Stomach (tissue), 9 donors: ENCODE data around the gene SLC35B2. TPM values are rescaled to one million over a fixed set of nuclear protein-coding genes. Genes with fewer than 3 reads are reported as not detected.

Experiments
- DNase-seq, 2 donors: peaks; one replicate each; pipeline versions ENCODE4 v3.0.0 to v3.0.0-alpha.2; 2013 to 2019
- H3K27ac ChIP-seq, 5 donors: fragments of 200-600 bp in 4 of 5; sonication (generic) in 4 of 5; one replicate each; pipeline ENCODE4 v1.5.1; 2013 to 2019; ENCODE audit warnings: mild to moderate bottlenecking in 1 of 5, moderate library complexity in 1 of 5
- H3K27me3 ChIP-seq, 3 donors: fragments of 200-600 bp; sonication (generic); one replicate each; pipeline ENCODE4 v1.5.1; 2017 to 2019; ENCODE audit warnings: mixed run types in 1 of 3
- H3K36me3 ChIP-seq, 4 donors: fragments of 200-600 bp; sonication (generic); 1 replicate in 3 of 4; 2 replicates in 1 of 4; pipeline ENCODE4 v1.5.1; 2016 to 2019
- H3K4me1 ChIP-seq, 4 donors: fragments of 200-600 bp; sonication (generic); one replicate each; pipeline ENCODE4 v1.5.1; 2016 to 2019
- H3K4me3 ChIP-seq, 4 donors: fragments of 200-600 bp; sonication (generic) in 3 of 4; one replicate each; pipeline ENCODE4 v1.5.1; 2016 to 2019; ENCODE audit warnings: mild to moderate bottlenecking in 1 of 4
- H3K9me3 ChIP-seq, 4 donors: fragments of 200-600 bp; sonication (generic); one replicate each; pipeline ENCODE4 v1.5.1; 2016 to 2019
- EP300 ChIP-seq: sonication (generic); formaldehyde crosslinking; IDR thresholded peaks from one replicate; pipeline ENCODE4 v1.6.1; 2017; ENCODE audit warnings: antibody characterized with exemption
- POLR2A ChIP-seq, 4 donors: fragments of 450-650 bp; IDR thresholded peaks; one replicate each; pipeline ENCODE4 v1.6.1; 2016; ENCODE audit warnings: antibody characterized with exemption in 4 of 4, control low read depth in 2 of 4, mild to moderate bottlenecking in 1 of 4, moderate library complexity in 1 of 4
- POLR2AphosphoS5 ChIP-seq, 3 donors: sonication (generic); formaldehyde crosslinking; IDR thresholded peaks; one replicate each; pipeline ENCODE4 v1.6.1; 2016; ENCODE audit warnings: antibody characterized with exemption in 3 of 3
- WGBS, 5 donors: extraction: QIAGEN DNeasy Blood & Tissue Kit in 3 of 5; methylation state at CpG; one replicate each; pipeline versions ENCODE4 v1.1.5 to v1.1.7; 2013 to 2018; 5-methylcytosine and 5-hydroxymethylcytosine counted together
- intact Hi-C: fragments of 100-400 bp; cut with DNase I; formaldehyde crosslinking; loops from one replicate; pipeline ENCODE4 v1.15.1; 2023; ENCODE audit warnings: low total_unique reads
- polyA plus RNA-seq, 3 donors: library from polyadenylated mRNA; stranded (reverse); fragments of 200-250 nt; gene quantifications; one replicate each; pipeline ENCODE4 v1.2.3, GENCODE V29; 2013
- total RNA-seq, 5 donors: library from RNA; depleted of rRNA; stranded (reverse); fragments of >200 nt; gene quantifications; one replicate each; pipeline versions ENCODE4 v1.1.0 to v1.2.3, GENCODE V29; 2014 to 2016
- TF ChIP-seq, protein P1 (sequence below), 7 experiments: fragments of 450-650 bp in 4 of 7; fragments of 200-600 bp in 3 of 7; sonication (generic) in 3 of 7; IDR thresholded peaks; one replicate each; pipeline ENCODE4 v1.5.1; 2016 to 2019; ENCODE audit warnings: antibody characterized with exemption in 7 of 7, control low read depth in 2 of 7, mild to moderate bottlenecking in 1 of 7
- donor health status: healthy with polysubstance abuse.
- donor health status: Bipolar disorder and iron deficiency.
- donor health status: healthy.

Gene SLC35B2
- total and polyA plus RNA-seq, 8 donors = 1.4 to 60.1 (median 16.9) TPM

DNA sequence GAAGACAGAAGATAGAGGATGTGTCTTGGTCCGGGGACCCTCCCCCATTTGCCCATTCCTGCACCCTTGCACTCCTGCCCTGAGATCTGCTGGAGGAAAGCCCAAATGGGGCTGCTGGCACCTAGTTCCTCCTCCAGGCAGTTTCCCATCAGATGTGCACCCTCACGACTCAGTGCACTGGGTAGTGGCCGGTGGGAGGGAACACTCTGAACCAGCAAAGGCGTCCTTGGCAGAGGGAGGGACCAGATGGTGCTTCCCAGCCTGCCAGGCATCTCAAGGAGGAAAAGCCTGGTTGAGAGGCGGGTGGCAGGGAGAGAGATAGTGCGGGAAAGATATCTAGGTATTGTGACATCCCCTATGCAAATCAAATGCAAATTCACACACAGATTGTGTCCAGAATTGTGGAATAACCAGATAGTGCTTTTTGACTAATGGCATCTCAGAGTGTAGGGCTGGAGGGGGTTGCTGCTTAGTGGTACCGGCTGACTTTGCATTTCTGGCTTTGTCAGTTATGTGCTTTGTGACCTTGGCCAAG, 32.5 kb upstream of the SLC35B2 start:
- H3K4me3 ChIP-seq = no peak overlapping the region
- 40 to 45% (median 45%) methylated on average over 7 of the region's 7 CpGs for WGBS, 5 donors
- no peak for DNase-seq
- H3K9me3 ChIP-seq = no peaks in the 10 kb centered on the region
- no peaks in the 10 kb centered on the region for H3K4me1 ChIP-seq
- H3K36me3 ChIP-seq = no peaks in the 10 kb centered on the region
- intact Hi-C loops = no loop called here
- peaks cover 0 to 98% (median 71%) of the 10 kb centered on the region in 3 donors for H3K27me3 ChIP-seq
- no peak overlapping the region for H3K27ac ChIP-seq
- TF ChIP-seq POLR2A (IDR thresholded peaks at IDR 0.05) (no peak), POLR2AphosphoS5 (IDR thresholded peaks at IDR 0.05) (no peak), EP300 (no peak)
- TF ChIP-seq, protein P1, sequence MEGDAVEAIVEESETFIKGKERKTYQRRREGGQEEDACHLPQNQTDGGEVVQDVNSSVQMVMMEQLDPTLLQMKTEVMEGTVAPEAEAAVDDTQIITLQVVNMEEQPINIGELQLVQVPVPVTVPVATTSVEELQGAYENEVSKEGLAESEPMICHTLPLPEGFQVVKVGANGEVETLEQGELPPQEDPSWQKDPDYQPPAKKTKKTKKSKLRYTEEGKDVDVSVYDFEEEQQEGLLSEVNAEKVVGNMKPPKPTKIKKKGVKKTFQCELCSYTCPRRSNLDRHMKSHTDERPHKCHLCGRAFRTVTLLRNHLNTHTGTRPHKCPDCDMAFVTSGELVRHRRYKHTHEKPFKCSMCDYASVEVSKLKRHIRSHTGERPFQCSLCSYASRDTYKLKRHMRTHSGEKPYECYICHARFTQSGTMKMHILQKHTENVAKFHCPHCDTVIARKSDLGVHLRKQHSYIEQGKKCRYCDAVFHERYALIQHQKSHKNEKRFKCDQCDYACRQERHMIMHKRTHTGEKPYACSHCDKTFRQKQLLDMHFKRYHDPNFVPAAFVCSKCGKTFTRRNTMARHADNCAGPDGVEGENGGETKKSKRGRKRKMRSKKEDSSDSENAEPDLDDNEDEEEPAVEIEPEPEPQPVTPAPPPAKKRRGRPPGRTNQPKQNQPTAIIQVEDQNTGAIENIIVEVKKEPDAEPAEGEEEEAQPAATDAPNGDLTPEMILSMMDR (IDR thresholded peaks at IDR 0.05) = no peak

DNA sequence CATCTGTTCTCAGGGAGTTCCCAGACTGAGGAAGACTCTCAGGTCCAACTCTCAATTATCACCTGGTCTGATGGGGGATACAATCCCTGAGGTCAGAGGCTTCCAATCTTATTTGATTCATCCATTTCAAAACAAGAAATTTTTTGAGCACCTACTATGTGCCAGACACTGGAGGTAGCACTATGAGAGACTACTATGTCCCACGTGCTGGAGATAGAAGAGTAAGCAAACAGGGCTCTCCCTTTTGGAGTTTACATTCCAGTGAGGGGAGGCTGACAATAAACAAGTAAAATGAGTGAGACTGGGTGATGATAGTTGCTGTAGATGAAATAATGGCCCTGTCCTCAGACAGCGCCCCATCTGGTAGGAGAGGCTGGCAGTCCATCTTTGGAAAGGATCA, 29.4 kb upstream of the SLC35B2 start:
- no peaks in the 10 kb centered on the region for H3K9me3 ChIP-seq
- TF ChIP-seq POLR2AphosphoS5 (IDR thresholded peaks at IDR 0.05) (no peak), EP300 (no peak), POLR2A (IDR thresholded peaks at IDR 0.05) (no peak)
- TF ChIP-seq, protein P1 (IDR thresholded peaks at IDR 0.05) = no peak
- DNase-seq = no peak
- WGBS, 5 donors = 34 to 57% (median 52%) methylated on average over 2 of the region's 2 CpGs
- intact Hi-C loops = no loop called here
- H3K4me1 ChIP-seq = no peaks in the 10 kb centered on the region
- H3K27me3 ChIP-seq = peaks cover 0 to 92% (median 49%) of the 10 kb centered on the region in 3 donors
- no peaks in the 10 kb centered on the region for H3K36me3 ChIP-seq
- no peak overlapping the region for H3K4me3 ChIP-seq
- H3K27ac ChIP-seq = no peak overlapping the region

DNA sequence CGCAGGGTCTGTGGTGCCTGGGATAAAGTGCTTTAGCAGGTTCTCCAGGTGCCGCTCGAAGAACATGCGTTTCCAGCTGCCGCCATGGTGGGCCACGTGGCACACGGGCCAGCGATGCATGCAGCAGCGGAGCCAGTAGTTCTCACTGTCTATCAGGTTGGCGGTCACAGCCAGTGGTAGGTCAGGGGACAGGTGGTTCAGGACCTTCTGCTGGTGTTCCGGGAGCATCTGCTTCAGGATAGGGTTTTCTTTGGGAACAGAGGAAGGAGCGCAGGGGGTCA, 28.9 kb upstream of the SLC35B2 start:
- 85 to 96% (median 89%) methylated on average over 5 to 12 of the region's 12 CpGs for WGBS, 5 donors
- Histone ChIP-seq H3K4me1 (no peaks in the 10 kb centered on the region), H3K36me3 (no peaks in the 10 kb centered on the region), H3K27me3 (peaks cover 0 to 87% (median 43%) of the 10 kb centered on the region in 3 donors), H3K27ac (no peak overlapping the region), H3K9me3 (no peaks in the 10 kb centered on the region), H3K4me3 (no peak overlapping the region)
- intact Hi-C loops = no loop called here
- no peak for TF ChIP-seq POLR2AphosphoS5 (IDR thresholded peaks at IDR 0.05)
- DNase-seq = no peak

DNA sequence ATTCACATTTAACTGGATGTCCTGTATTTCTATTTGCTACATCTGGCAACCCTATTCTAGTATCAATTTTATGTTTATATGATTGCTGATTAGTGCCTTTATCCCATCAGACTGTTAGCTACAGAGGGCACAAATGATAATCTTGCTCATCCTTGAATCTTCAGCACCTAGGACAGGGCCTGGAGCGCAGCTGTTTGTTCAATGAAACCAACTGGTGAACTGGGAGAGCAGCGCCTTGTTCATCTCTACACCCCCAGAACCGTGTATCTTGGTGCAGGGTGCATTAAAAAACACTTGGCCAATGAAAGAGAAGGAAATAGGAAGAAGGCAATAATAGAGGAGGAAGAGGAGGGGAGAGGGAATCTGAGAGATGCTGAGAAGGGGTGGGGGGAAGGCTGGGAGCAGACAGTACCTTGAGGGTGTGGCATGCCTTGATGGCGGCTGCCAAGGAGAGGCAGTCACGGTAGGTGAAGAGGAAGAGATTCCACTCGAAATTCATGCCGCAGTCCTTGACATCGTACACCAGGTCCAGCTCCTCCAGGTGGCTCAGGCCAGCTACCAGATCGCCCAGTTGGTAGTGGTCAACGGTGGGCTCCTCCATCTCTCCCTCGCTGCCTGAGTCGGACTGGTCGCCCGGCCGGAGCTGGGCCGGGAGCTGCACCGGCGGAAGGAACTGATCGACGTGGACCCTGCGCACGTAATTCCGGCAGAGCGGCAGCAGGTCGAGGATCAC, 28.4 kb upstream of the SLC35B2 start:
- no peak for TF ChIP-seq EP300
- TF ChIP-seq POLR2AphosphoS5 (IDR thresholded peaks at IDR 0.05) = no peak
- TF ChIP-seq, protein P1 (IDR thresholded peaks at IDR 0.05) = no peak
- no peak for TF ChIP-seq POLR2A (IDR thresholded peaks at IDR 0.05)
- intact Hi-C loops = no loop called here
- peaks cover 0 to 82% (median 40%) of the 10 kb centered on the region in 3 donors for H3K27me3 ChIP-seq
- H3K4me3 ChIP-seq = no peak overlapping the region
- H3K27ac ChIP-seq = no peak overlapping the region
- H3K4me1 ChIP-seq = no peaks in the 10 kb centered on the region
- no peak for DNase-seq
- H3K36me3 ChIP-seq = no peaks in the 10 kb centered on the region
- WGBS, 5 donors = 70 to 79% (median 73%) methylated on average over 25 of the region's 25 CpGs
- H3K9me3 ChIP-seq = no peaks in the 10 kb centered on the region

DNA sequence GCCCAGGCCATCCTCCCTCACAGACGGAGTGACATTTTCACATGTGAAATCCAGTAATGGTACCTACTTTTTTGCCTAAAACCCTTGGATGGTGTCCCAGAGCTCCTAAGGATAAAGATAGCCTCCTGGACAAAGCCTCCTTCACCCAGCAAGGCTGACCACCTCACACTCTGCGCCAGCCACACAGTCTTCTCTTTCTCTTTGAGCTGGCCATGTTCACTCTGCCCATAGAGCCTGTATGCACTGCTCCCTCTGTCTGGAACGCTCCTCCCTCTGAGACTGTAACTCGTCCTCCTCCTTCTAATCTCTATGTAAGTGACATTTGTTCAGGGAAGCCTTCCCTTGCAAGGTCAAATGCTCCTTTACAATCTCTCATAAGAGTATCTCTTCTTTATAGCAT, 27.5 kb upstream of the SLC35B2 start:
- DNase-seq = no peak
- 45 to 63% (median 62%) methylated on average over 4 of the region's 4 CpGs for WGBS, 5 donors
- no peaks in the 10 kb centered on the region for H3K36me3 ChIP-seq
- peaks cover 0 to 73% (median 32%) of the 10 kb centered on the region in 3 donors for H3K27me3 ChIP-seq
- H3K9me3 ChIP-seq = no peaks in the 10 kb centered on the region
- H3K4me3 ChIP-seq = no peak overlapping the region
- no peak overlapping the region for H3K27ac ChIP-seq
- H3K4me1 ChIP-seq = no peaks in the 10 kb centered on the region
- intact Hi-C loops = no loop called here
- TF ChIP-seq POLR2AphosphoS5 (IDR thresholded peaks at IDR 0.05) (no peak), POLR2A (IDR thresholded peaks at IDR 0.05) (no peak), EP300 (no peak)
- TF ChIP-seq, protein P1 (IDR thresholded peaks at IDR 0.05) = no peak
